B cell (primary cell): ENCODE data around the gene TBC1D14. TPM values are rescaled to one million over a fixed set of nuclear protein-coding genes. Genes with fewer than 3 reads are reported as not detected.
A peak's percentile ranks its signal among the peaks of the same experiment; 100 is the strongest.

Source experiments
- ATAC-seq: fragments of 200-7000 bp; cut with Tn5 transposase; one replicate; pipeline ENCODE4 v1.10.0; 2021; ENCODE audit warnings: low read depth, mild to moderate bottlenecking, moderate number of reproducible peaks, moderate library complexity
- CTCF ChIA-PET: fragments of 350-600 bp; sonication (Branson Sonifier 250); formaldehyde crosslinking; loops from one replicate; lab custom pipeline; 2021; ENCODE audit warnings: antibody characterized with exemption, inconsistent platforms; lab: Charles Lee
- POLR2A ChIA-PET: fragments of 350-600 bp; sonication (Branson Sonifier 250); formaldehyde crosslinking; loops from one replicate; lab custom pipeline; 2021; ENCODE audit warnings: antibody characterized with exemption; lab: Charles Lee
- DNase-seq: peaks from one replicate; pipeline ENCODE4 v3.0.0; 2013
- H2AFZ ChIP-seq: 2 replicates; pipeline ENCODE4 v1.6.1; 2012; ENCODE audit warnings: mild to moderate bottlenecking, low read depth, low read length; ENCODE audit not compliant: insufficient read depth, poor library complexity, severe bottlenecking
- H3K27ac ChIP-seq, 2 donors: 1 replicate in 1 of 2; 2 replicates in 1 of 2; pipeline ENCODE4 v1.5.1; 2012 to 2013; ENCODE audit warnings: low read length in 2 of 2, mild to moderate bottlenecking in 2 of 2, moderate library complexity in 1 of 2
- H3K27me3 ChIP-seq, 4 experiments: fragments of 200-600 bp in 1 of 4; sonication (generic) in 1 of 4; replicated peaks in 1 of 4; 1 replicate in 2 of 4; 2 replicates in 2 of 4; pipeline versions ENCODE4 v1.6.1 to v1.7.0; 2013 to 2016; ENCODE audit warnings: low read length in 3 of 4, mild to moderate bottlenecking in 2 of 4, mixed read lengths in 1 of 4, moderate library complexity in 1 of 4; ENCODE audit not compliant: insufficient read depth in 4 of 4, control insufficient read depth in 3 of 4; ENCODE audit errors: control extremely low read depth in 1 of 4
- H3K36me3 ChIP-seq, 2 experiments: replicated peaks in 1 of 2; 1 replicate in 1 of 2; 2 replicates in 1 of 2; pipeline versions ENCODE4 v1.6.1 to v1.7.1; 2013; ENCODE audit warnings: low read length in 1 of 2; ENCODE audit not compliant: insufficient read depth in 2 of 2, control insufficient read depth in 1 of 2; ENCODE audit errors: control extremely low read depth in 1 of 2, extremely low read depth in 1 of 2
- H3K4me1 ChIP-seq, 2 donors: fragments of 200-600 bp in 1 of 2; sonication (generic) in 1 of 2; 1 replicate in 1 of 2; 2 replicates in 1 of 2; pipeline versions ENCODE4 v1.5.1 to v1.6.1; 2013 to 2017; ENCODE audit warnings: low read length in 2 of 2; ENCODE audit not compliant: control insufficient read depth in 2 of 2, insufficient read depth in 2 of 2
- H3K4me2 ChIP-seq: replicated peaks from 2 replicates; pipeline ENCODE3; 2012; ENCODE audit warnings: mild to moderate bottlenecking, low read depth, low read length; ENCODE audit not compliant: poor library complexity, severe bottlenecking
- H3K4me3 ChIP-seq, 5 experiments: fragments of 200-600 bp in 1 of 5; sonication (generic) in 1 of 5; 1 replicate in 3 of 5; 2 replicates in 2 of 5; pipeline versions ENCODE4 v1.5.1 to v1.7.0; 2011 to 2016; ENCODE audit warnings: low read length in 4 of 5, mild to moderate bottlenecking in 4 of 5, low read depth in 2 of 5, control low read depth in 1 of 5, moderate library complexity in 1 of 5; ENCODE audit not compliant: insufficient read depth in 1 of 5; ENCODE audit errors: control extremely low read depth in 1 of 5, extremely low read depth in 1 of 5
- H3K79me2 ChIP-seq: fragments of 200-600 bp; sonication (generic); one replicate; pipeline ENCODE4 v1.6.0; 2016; ENCODE audit warnings: low read length; ENCODE audit not compliant: control insufficient read depth, insufficient read depth
- H3K9ac ChIP-seq: fragments of 200-600 bp; sonication (generic); 2 replicates; pipeline ENCODE4 v1.6.1; 2017; ENCODE audit warnings: mild to moderate bottlenecking, low read length, moderate library complexity
- H3K9me3 ChIP-seq, 3 donors: one replicate each; pipeline versions ENCODE4 v1.6.1 to v1.7.1; 2013; ENCODE audit warnings: low read length in 2 of 3; ENCODE audit not compliant: control insufficient read depth in 2 of 3, insufficient read depth in 1 of 3; ENCODE audit errors: control extremely low read depth in 1 of 3
- H4K20me1 ChIP-seq: 2 replicates; pipeline ENCODE4 v1.6.0; 2012; ENCODE audit warnings: mild to moderate bottlenecking, low read length; ENCODE audit not compliant: insufficient read depth, control insufficient read depth, poor library complexity, severe bottlenecking
- H3K27ac Mint-ChIP-seq: one replicate; pipeline ENCODE4 v1.8.0; 2021; ENCODE audit warnings: mixed read lengths
- H3K27me3 Mint-ChIP-seq: one replicate; pipeline ENCODE4 v1.8.0; 2021; ENCODE audit warnings: mixed read lengths
- H3K4me1 Mint-ChIP-seq: one replicate; pipeline ENCODE4 v1.8.0; 2021; ENCODE audit warnings: mixed read lengths
- H3K4me3 Mint-ChIP-seq: one replicate; pipeline ENCODE4 v1.8.0; 2021; ENCODE audit warnings: mixed read lengths
- H3K9me3 Mint-ChIP-seq: one replicate; pipeline ENCODE4 v1.8.0; 2022; ENCODE audit warnings: mixed read lengths; ENCODE audit not compliant: insufficient read depth
- CTCF ChIP-seq: fragments of 200-600 bp; IDR thresholded peaks from one replicate; pipeline ENCODE4 v1.8.0; 2022; ENCODE audit warnings: antibody characterized with exemption, mild to moderate bottlenecking
- EZH2 ChIP-seq: IDR thresholded peaks from 2 replicates; pipeline ENCODE4 v1.6.1; 2012; ENCODE audit warnings: borderline replicate concordance, low read depth, mild to moderate bottlenecking, moderate library complexity, low read length; ENCODE audit not compliant: insufficient read depth, poor library complexity, severe bottlenecking
- WGBS: methylation state at CpG from one replicate; pipeline ENCODE4 v1.1.5; 2013; ENCODE audit warnings: missing lambda C conversion rate; ENCODE audit not compliant: insufficient coverage; 5-methylcytosine and 5-hydroxymethylcytosine counted together
- intact Hi-C: fragments of 100-400 bp; cut with micrococcal nuclease; formaldehyde crosslinking; loops from one replicate; pipeline ENCODE4 v1.10.0; 2022
- polyA plus RNA-seq: library from polyadenylated mRNA; depleted of rRNA; stranded (reverse); fragments of >200 nt; gene quantifications from 2 replicates; pipeline ENCODE4 v1.2.3, GENCODE V29; 2012
- total RNA-seq, 2 donors: library from RNA; stranded (reverse); fragments of 120-200 nt in 1 of 2; gene quantifications; 1 replicate in 1 of 2; 2 replicates in 1 of 2; pipeline versions ENCODE4 v1.2.3 to v1.2.4, GENCODE V29; 2013 to 2022

TBC1D14 gene
- total and polyA plus RNA-seq, 2 donors (not counting 1 experiment from before 2014, with no cell fraction given): 21.9 to 42.0 TPM

GRCh38 chr4:6907658-6908191, 1.9 kb upstream of the TBC1D14 start:
- Histone ChIP-seq H3K27ac (no peak overlapping the region), H3K4me3 (no peak overlapping the region), H3K4me2 (peak overlapping the region; percentile 88), H3K79me2 (peaks cover 35% of the 10 kb centered on the region), H3K36me3 (no peaks in the 10 kb centered on the region), H3K27me3 (peaks cover 0 to 3% (median 0%) of the 10 kb centered on the region in 4 experiments), H3K9ac (no peak overlapping the region), H3K4me1 (peaks cover 31 to 41% of the 10 kb centered on the region in 2 donors), H2AFZ (peak overlapping the region; percentile 9), H4K20me1 (peaks cover 17% of the 10 kb centered on the region), H3K9me3 (no peaks in the 10 kb centered on the region)
- POLR2A ChIA-PET: interaction anchor here (0.9 to 1.5 kb wide), 2 partner anchors 56 to 79 kb away, joined by 3 to 4 read pairs; no protein-coding TSS in a partner anchor
- TF ChIP-seq CTCF (no peak), EZH2 (no peak)
- Mint-ChIP-seq H3K27ac (peak overlapping the region; percentile 28), H3K27me3 (peaks cover 8% of the 10 kb centered on the region), H3K4me1 (peaks cover 37% of the 10 kb centered on the region), H3K9me3 (no peaks in the 10 kb centered on the region), H3K4me3 (peak overlapping the region; percentile 67)
- CTCF ChIA-PET: interaction anchor here (1.8 to 5.1 kb wide), 6 partner anchors 10 to 187 kb away, joined by 4 to 41 read pairs (median 10); partner anchors contain the start of gene GRPEL1
- intact Hi-C loops: loop anchor here (2.0 kb wide), 1 partner anchor 33 kb away; no protein-coding TSS in a partner anchor
- 27% methylated on average over 17 of the region's 22 CpGs for WGBS
- DNase-seq (peak; percentile 50), ATAC-seq (no peak)
